Mesendoderm (in vitro differentiated cells): ENCODE data around the gene COMMD1.
"Not testable (repeated sequence)": the region's sequence is repeated elsewhere in the genome, so short reads cannot be mapped to it uniquely, and the experiment has no call there.

Source experiments
- DNase-seq: peaks from one replicate; pipeline ENCODE4 v3.0.0; 2013
- H2AK5ac ChIP-seq: 2 replicates; pipeline ENCODE4 v1.6.1; 2013; ENCODE audit warnings: low read length, inconsistent platforms
- H2BK120ac ChIP-seq: 2 replicates; pipeline ENCODE4 v1.6.1; 2013; ENCODE audit warnings: low read depth, mild to moderate bottlenecking, low read length, moderate library complexity, mixed read lengths
- H2BK15ac ChIP-seq: replicated peaks from 2 replicates; pipeline ENCODE4 v1.6.1; 2013; ENCODE audit warnings: low read depth, mild to moderate bottlenecking, moderate library complexity
- H2BK5ac ChIP-seq: 2 replicates; pipeline ENCODE4 v1.6.1; 2013; ENCODE audit warnings: low read length, inconsistent platforms
- H3K18ac ChIP-seq: 2 replicates; pipeline ENCODE4 v1.6.1; 2013; ENCODE audit warnings: mild to moderate bottlenecking, low read length, mixed read lengths
- H3K23ac ChIP-seq: one replicate; pipeline ENCODE4 v1.6.1; 2013; ENCODE audit warnings: low read length
- H3K27ac ChIP-seq: 2 replicates; pipeline ENCODE4 v1.5.1; 2013; ENCODE audit warnings: low read depth, mild to moderate bottlenecking, inconsistent platforms, low read length, moderate library complexity
- H3K27me3 ChIP-seq: 2 replicates; pipeline ENCODE4 v1.6.1; 2013; ENCODE audit warnings: low read length, control low read depth, mild to moderate bottlenecking, inconsistent platforms; ENCODE audit not compliant: insufficient read depth, poor library complexity
- H3K36me3 ChIP-seq: 2 replicates; pipeline ENCODE4 v1.6.1; 2013; ENCODE audit warnings: low read length, inconsistent platforms; ENCODE audit not compliant: control insufficient read depth, insufficient read depth
- H3K4ac ChIP-seq: one replicate; pipeline ENCODE4 v1.6.1; 2013; ENCODE audit warnings: low read depth, mild to moderate bottlenecking, low read length, moderate library complexity
- H3K4me1 ChIP-seq: 2 replicates; pipeline ENCODE4 v1.6.1; 2013; ENCODE audit warnings: low read depth, low read length, inconsistent platforms; ENCODE audit not compliant: control insufficient read depth
- H3K4me2 ChIP-seq: 2 replicates; pipeline ENCODE4 v1.6.1; 2013; ENCODE audit warnings: low read length
- H3K4me3 ChIP-seq: 2 replicates; pipeline ENCODE4 v1.5.1; 2013; ENCODE audit warnings: mild to moderate bottlenecking, low read length
- H3K56ac ChIP-seq: one replicate; pipeline ENCODE4 v1.6.1; 2013; ENCODE audit warnings: low read length
- H3K79me1 ChIP-seq: 2 replicates; pipeline ENCODE4 v1.6.1; 2013; ENCODE audit warnings: low read length, inconsistent platforms
- H3K79me2 ChIP-seq: 2 replicates; pipeline ENCODE4 v1.6.1; 2013; ENCODE audit warnings: mild to moderate bottlenecking, low read length; ENCODE audit not compliant: control insufficient read depth, insufficient read depth
- H3K9ac ChIP-seq: 2 replicates; pipeline ENCODE4 v1.6.1; 2013; ENCODE audit warnings: low read length, inconsistent platforms
- H4K5ac ChIP-seq: one replicate; pipeline ENCODE4 v1.6.1; 2013; ENCODE audit warnings: low read length
- H4K8ac ChIP-seq: one replicate; pipeline ENCODE4 v1.6.1; 2013; ENCODE audit warnings: low read depth, mild to moderate bottlenecking, control low read depth, low read length, moderate library complexity
- WGBS: extraction: QIAGEN DNeasy Blood & Tissue Kit; methylation state at CpG from one replicate; pipeline ENCODE4 v1.1.7; 2013; ENCODE audit warnings: low lambda C conversion rate, missing lambda C conversion rate; ENCODE audit not compliant: insufficient coverage; ENCODE audit errors: extremely low coverage; 5-methylcytosine and 5-hydroxymethylcytosine counted together

The COMMD1 gene

DNA sequence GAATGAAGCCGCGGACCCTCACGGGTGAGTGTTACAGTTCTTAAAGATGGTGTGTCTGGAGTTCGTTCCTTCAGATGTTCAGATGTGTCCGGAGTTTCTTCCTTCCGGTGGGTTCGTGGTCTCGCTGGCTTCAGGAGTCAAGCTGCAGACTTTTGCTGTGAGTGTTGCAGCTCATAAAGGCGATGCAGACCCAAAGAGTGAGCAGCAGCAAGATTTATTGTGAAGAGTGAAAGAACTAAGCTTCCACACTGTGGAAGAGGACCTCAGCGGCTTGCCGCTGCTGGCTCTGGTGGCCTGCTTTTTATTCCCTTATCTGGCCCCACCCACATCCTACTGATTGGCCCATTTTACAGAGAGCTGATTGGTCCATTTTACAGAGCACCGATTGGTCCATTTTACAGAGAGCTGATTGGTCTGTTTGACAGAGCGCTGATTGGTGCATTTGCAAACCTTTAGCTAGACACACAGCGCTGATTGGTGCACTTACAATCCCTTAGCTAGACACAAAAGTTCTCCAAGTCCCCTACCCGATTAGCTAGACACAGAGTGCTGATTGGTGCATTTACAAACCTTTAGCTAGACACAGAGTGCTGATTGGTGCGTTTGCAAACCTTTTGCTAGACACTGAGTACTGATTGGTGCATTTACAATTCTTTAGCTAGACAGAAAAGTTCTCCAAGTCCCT, 136.4 kb downstream of the COMMD1 start:
- WGBS = no CpG with 5 or more reads among the region's 16 CpGs
- not testable (repeated sequence) for H4K5ac ChIP-seq, H3K4me2 ChIP-seq, H3K36me3 ChIP-seq, H2AK5ac ChIP-seq, H2BK5ac ChIP-seq, H3K18ac ChIP-seq, H3K27me3 ChIP-seq, H3K27ac ChIP-seq, H3K56ac ChIP-seq, H2BK120ac ChIP-seq, H3K4ac ChIP-seq, H3K4me1 ChIP-seq, DNase-seq, H4K8ac ChIP-seq, H3K4me3 ChIP-seq, H2BK15ac ChIP-seq, H3K79me1 ChIP-seq, H3K79me2 ChIP-seq, H3K9ac ChIP-seq, H3K23ac ChIP-seq

DNA sequence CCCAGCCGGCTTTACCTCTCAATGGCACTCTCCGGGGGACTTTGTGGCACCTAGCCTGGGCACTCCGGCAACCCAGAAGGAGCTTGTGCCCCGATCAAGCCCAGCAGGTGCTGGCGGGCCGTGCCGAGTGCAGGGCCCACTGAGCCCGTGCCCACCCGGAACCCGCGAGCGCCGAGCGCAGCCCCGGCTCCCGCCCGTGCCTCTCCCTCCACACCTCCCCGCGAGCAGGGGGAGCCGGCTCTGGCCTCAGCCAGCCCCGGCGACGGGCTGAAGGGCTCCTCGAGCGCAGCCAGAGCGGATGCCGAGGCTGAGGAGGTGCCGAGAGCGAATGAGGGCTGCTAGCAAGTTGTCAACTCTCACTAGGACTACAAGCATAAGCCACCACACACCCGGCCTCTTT, 136.9 kb downstream of the COMMD1 start:
- no peak overlapping the region for H3K4me3 ChIP-seq
- H4K8ac ChIP-seq = no peak overlapping the region

DNA sequence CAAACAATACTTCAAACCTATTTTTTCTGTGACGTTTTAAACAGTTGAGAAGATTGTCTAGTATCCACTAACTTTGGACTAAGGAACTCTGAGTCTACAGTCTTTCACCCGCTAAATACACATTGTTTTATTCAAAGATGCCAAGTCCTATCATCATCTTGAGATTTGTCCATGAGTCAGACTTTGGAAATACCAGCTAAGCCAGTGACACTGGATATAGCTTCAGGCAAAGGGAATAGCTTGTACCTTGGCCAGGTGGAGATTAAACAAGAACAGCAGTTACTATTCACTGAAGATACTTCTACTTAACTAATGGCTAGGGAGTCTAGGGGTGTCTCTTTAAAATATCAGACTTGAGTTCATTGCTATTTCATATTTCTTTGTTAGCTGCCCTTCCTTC, 137.5 kb downstream of the COMMD1 start:
- H2BK120ac ChIP-seq = no peak overlapping the region
- no peak overlapping the region for H3K4me3 ChIP-seq
- H4K8ac ChIP-seq = no peak overlapping the region
- H2AK5ac ChIP-seq = no peak overlapping the region
- no peak overlapping the region for H2BK5ac ChIP-seq
- H3K27ac ChIP-seq = no peak overlapping the region
- H3K4me1 ChIP-seq = peaks cover 3% of the 10 kb centered on the region
- no peak overlapping the region for H3K23ac ChIP-seq
- H3K4ac ChIP-seq = no peak overlapping the region
- H4K5ac ChIP-seq = no peak overlapping the region
- H3K27me3 ChIP-seq = no peaks in the 10 kb centered on the region
- H2BK15ac ChIP-seq = no peak overlapping the region
- no peak overlapping the region for H3K9ac ChIP-seq
- no peaks in the 10 kb centered on the region for H3K36me3 ChIP-seq
- no peak overlapping the region for H3K18ac ChIP-seq
- no CpG with 5 or more reads among the region's 2 CpGs for WGBS
- H3K79me2 ChIP-seq = no peaks in the 10 kb centered on the region
- no peaks in the 10 kb centered on the region for H3K79me1 ChIP-seq
- H3K56ac ChIP-seq = no peak overlapping the region
- DNase-seq = no peak
- H3K4me2 ChIP-seq = no peak overlapping the region

More for the DNA sequence above, 136.9 kb downstream of the COMMD1 start:
- H2BK15ac ChIP-seq = no peak overlapping the region
- H3K79me1 ChIP-seq = no peaks in the 10 kb centered on the region
- peak overlapping the region; percentile 13 for H3K18ac ChIP-seq
- no peak overlapping the region for H2BK5ac ChIP-seq
- H3K79me2 ChIP-seq = no peaks in the 10 kb centered on the region
- H2AK5ac ChIP-seq = no peak overlapping the region
- no peak overlapping the region for H3K4me2 ChIP-seq
- WGBS = no CpG with 5 or more reads among the region's 30 CpGs
- no peak overlapping the region for H3K27ac ChIP-seq
- H3K27me3 ChIP-seq = no peaks in the 10 kb centered on the region
- H3K9ac ChIP-seq = no peak overlapping the region
- no peak overlapping the region for H4K5ac ChIP-seq
- no peak overlapping the region for H3K4ac ChIP-seq
- peaks cover 3% of the 10 kb centered on the region for H3K4me1 ChIP-seq
- no peak overlapping the region for H3K23ac ChIP-seq
- H3K36me3 ChIP-seq = no peaks in the 10 kb centered on the region
- no peak for DNase-seq
- H3K56ac ChIP-seq = no peak overlapping the region
- no peak overlapping the region for H2BK120ac ChIP-seq

DNA sequence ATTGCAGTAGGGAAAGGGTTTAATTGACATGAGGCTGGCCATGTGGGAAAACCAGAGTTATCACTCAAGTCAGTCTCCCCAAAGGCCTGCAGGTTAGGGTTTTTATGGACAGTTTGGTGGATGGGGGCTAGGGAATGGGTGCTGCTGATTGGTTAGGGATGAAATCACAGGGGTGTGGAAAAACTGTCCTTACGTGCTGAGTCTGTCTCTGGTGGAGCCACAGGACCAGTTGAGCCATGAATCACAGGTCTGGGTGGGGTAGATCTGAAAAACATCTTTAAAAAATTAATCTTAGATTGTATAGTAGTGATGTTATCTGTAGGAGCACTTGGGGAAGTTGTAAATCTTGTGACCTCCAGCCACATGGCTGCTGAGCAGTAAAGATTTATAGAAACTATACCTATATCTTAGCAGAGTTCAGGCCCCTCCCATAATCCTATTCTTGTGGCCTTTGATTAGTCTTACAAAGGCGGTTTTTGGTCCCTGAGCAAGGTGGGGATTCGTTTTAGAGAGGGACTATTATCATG, 139.6 kb downstream of the COMMD1 start:
- Histone ChIP-seq H3K56ac (peak overlapping the region; percentile 46), H4K5ac (no peak overlapping the region), H3K23ac (no peak overlapping the region), H3K4me3 (no peak overlapping the region), H3K79me1 (no peaks in the 10 kb centered on the region), H2BK120ac (no peak overlapping the region), H2BK15ac (no peak overlapping the region), H3K36me3 (no peaks in the 10 kb centered on the region), H2BK5ac (peak overlapping the region; percentile 51), H3K4ac (peak overlapping the region; percentile 52), H3K18ac (no peak overlapping the region), H3K4me2 (no peak overlapping the region), H2AK5ac (no peak overlapping the region), H3K4me1 (no peaks in the 10 kb centered on the region), H3K9ac (no peak overlapping the region), H3K27ac (no peak overlapping the region), H3K27me3 (no peaks in the 10 kb centered on the region), H3K79me2 (no peaks in the 10 kb centered on the region), H4K8ac (no peak overlapping the region)
- DNase-seq = no peak
- WGBS = no CpG with 5 or more reads among the region's 3 CpGs

GRCh38 chr2:62046141-62046540, 140.7 kb downstream of the COMMD1 start:
- Histone ChIP-seq H3K79me1 (no peaks in the 10 kb centered on the region), H3K18ac (no peak overlapping the region), H3K36me3 (no peaks in the 10 kb centered on the region), H3K4me3 (no peak overlapping the region), H4K5ac (no peak overlapping the region), H3K27ac (no peak overlapping the region), H3K27me3 (no peaks in the 10 kb centered on the region), H3K4me2 (no peak overlapping the region), H2BK120ac (no peak overlapping the region), H4K8ac (no peak overlapping the region), H3K56ac (no peak overlapping the region), H2AK5ac (no peak overlapping the region), H3K23ac (no peak overlapping the region), H3K4me1 (no peaks in the 10 kb centered on the region), H3K9ac (no peak overlapping the region), H3K4ac (no peak overlapping the region), H2BK5ac (no peak overlapping the region), H3K79me2 (no peaks in the 10 kb centered on the region), H2BK15ac (no peak overlapping the region)
- no peak for DNase-seq
- WGBS = no CpG with 5 or more reads among the region's 1 CpG
